ENCODE measurements around the gene ADAR. TPM values are rescaled to one million over a fixed set of nuclear protein-coding genes. Genes with fewer than 3 reads are reported as not detected.
A peak's percentile ranks its signal among the peaks of the same experiment; 100 is the strongest.

Gene ADAR
- total and polyA plus RNA-seq, 2 of the 4 experiments (the other 2 are of a cell fraction): 70.9 to 131 TPM

DNA sequence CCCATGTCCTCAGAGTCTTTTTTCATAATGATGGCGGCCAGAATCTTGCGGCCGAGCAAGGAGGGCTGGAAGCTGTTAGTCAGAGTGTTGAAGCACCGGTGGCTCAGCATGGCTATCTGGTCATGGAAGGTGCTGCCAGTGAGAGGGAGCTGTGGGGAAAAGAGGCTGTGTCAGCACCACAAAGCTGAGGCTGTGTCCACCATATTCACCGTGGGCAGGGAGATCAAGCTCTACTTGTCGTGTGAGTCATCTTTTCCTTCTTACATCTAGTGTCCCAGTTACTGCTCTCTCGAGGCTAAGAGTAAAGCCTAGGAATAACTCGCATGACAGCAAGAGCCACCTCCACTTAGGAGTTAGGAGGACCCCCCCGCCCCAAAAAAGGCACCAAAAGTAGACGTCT lies 18.2 kb downstream of the ADAR start:
- no peak overlapping the region for H2AFZ ChIP-seq (replicated peaks; ENCODE audit: low read length, poor library complexity)
- no peak overlapping the region for H2AK5ac ChIP-seq (ENCODE audit: low read depth, low read length)
- in situ Hi-C loops (cut with MboI; ENCODE audit: low sequenced_read_pairs) (no loop called here), dilution Hi-C loops (cut with HindIII; ENCODE audit: low sequenced_read_pairs, unreplicated experiment) (no loop called here), intact Hi-C loops (cut with micrococcal nuclease) (no loop called here)
- H3K4me2 ChIP-seq (ENCODE audit: low read depth, low read length): no peak overlapping the region
- H3K9me1 ChIP-seq (ENCODE audit: insufficient read depth, low read length): peaks cover 19% of the 10 kb centered on the region; the same call in 1 of the 2 replicates
- peaks cover 39% of the 10 kb centered on the region for H4K20me1 ChIP-seq (ENCODE audit: insufficient read depth, low read length)
- H3K79me1 ChIP-seq (ENCODE audit: low read depth in 1 of 2, low read length in 2 of 2): peaks cover 13 to 60% of the 10 kb centered on the region in 2 experiments
- no peak overlapping the region for H3K27ac ChIP-seq (ENCODE audit: insufficient read depth, low read length)
- peaks cover 12% of the 10 kb centered on the region for H3K4me1 ChIP-seq (ENCODE audit: control insufficient read depth, insufficient read depth, low read length)
- no peaks in the 10 kb centered on the region for H3K9me3 ChIP-seq (ENCODE audit: control insufficient read depth, insufficient read depth, low read length)
- no peak overlapping the region for H2BK20ac ChIP-seq (ENCODE audit: low read depth, low read length)
- H3K56ac ChIP-seq (ENCODE audit: extremely low read depth, insufficient read depth, low read length): no peak overlapping the region
- ChIA-PET CTCF (no interaction called here), POLR2A (ENCODE audit: unreplicated experiment) (no interaction called here)
- no peak overlapping the region for H4K8ac ChIP-seq (ENCODE audit: low read depth in 2 of 2, low read length in 2 of 2)
- BruUV-seq (replicated peaks): no TSS peak
- no peak overlapping the region for H3K18ac ChIP-seq (ENCODE audit: low read depth, low read length)
- no peaks in the 10 kb centered on the region for H3K27me3 ChIP-seq (ENCODE audit: control insufficient read depth, insufficient read depth, low read length)
- 100% methylated on average over 4 of the region's 10 CpGs; no CpG with 5 or more reads in 1 of the 2 experiments for WGBS, 2 experiments (ENCODE audit: extremely low coverage in 2 of 2, insufficient read length in 1 of 2)
- H3K9ac ChIP-seq (ENCODE audit: low read depth, low read length): no peak overlapping the region
- H2BK15ac ChIP-seq (ENCODE audit: low read depth, low read length): no peak overlapping the region
- H3K36me3 ChIP-seq (ENCODE audit: control insufficient read depth, insufficient read depth, low read length): peaks cover 69% of the 10 kb centered on the region
- no peak overlapping the region for H3K4me3 ChIP-seq (ENCODE audit: insufficient read depth, low read depth, low read length)
- H2BK120ac ChIP-seq (ENCODE audit: low read depth, low read length): no peak overlapping the region
- no peak overlapping the region for H4K5ac ChIP-seq (ENCODE audit: low read depth, low read length)
- H3K4ac ChIP-seq (ENCODE audit: low read depth, low read length): no peak overlapping the region
- H2AK9ac ChIP-seq (replicated peaks; ENCODE audit: low read depth, low read length, poor library complexity): no peak overlapping the region
- no peak overlapping the region for H3K23ac ChIP-seq (ENCODE audit: low read depth, low read length)
- H2BK5ac ChIP-seq (ENCODE audit: low read depth, low read length, poor library complexity, severe bottlenecking): no peak overlapping the region
- no peak overlapping the region for H4K91ac ChIP-seq (ENCODE audit: insufficient read depth, low read depth, low read length)
- DNase-seq (peak; percentile 59), ATAC-seq (ENCODE audit: low read depth) (no peak)
- H3K14ac ChIP-seq (replicated peaks; ENCODE audit: low read depth, low read length): no peak overlapping the region
- TF ChIP-seq, protein P1, sequence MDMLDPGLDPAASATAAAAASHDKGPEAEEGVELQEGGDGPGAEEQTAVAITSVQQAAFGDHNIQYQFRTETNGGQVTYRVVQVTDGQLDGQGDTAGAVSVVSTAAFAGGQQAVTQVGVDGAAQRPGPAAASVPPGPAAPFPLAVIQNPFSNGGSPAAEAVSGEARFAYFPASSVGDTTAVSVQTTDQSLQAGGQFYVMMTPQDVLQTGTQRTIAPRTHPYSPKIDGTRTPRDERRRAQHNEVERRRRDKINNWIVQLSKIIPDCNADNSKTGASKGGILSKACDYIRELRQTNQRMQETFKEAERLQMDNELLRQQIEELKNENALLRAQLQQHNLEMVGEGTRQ (IDR thresholded peaks at IDR 0.05; ENCODE audit: low read depth, low read length): no peak
- TF ChIP-seq MXI1 (IDR thresholded peaks at IDR 0.05; ENCODE audit: borderline replicate concordance, low read depth, low read length) (no peak), MAFK (IDR thresholded peaks at IDR 0.05; ENCODE audit: low read depth, low read length) (peak; percentile 50; the same call in 1 of the 2 replicates), BHLHE40 (IDR thresholded peaks at IDR 0.05; ENCODE audit: low read depth, low read length) (no peak), CEBPB (IDR thresholded peaks at IDR 0.05; ENCODE audit: low read depth, low read length) (no peak), FOS (IDR thresholded peaks at IDR 0.05; ENCODE audit: low read depth, low read length) (0 out of 2 replicates have a peak, but pooled peaks have one; percentile 17)
- TF ChIP-seq, protein P2, sequence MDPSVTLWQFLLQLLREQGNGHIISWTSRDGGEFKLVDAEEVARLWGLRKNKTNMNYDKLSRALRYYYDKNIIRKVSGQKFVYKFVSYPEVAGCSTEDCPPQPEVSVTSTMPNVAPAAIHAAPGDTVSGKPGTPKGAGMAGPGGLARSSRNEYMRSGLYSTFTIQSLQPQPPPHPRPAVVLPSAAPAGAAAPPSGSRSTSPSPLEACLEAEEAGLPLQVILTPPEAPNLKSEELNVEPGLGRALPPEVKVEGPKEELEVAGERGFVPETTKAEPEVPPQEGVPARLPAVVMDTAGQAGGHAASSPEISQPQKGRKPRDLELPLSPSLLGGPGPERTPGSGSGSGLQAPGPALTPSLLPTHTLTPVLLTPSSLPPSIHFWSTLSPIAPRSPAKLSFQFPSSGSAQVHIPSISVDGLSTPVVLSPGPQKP (IDR thresholded peaks at IDR 0.05; ENCODE audit: borderline replicate concordance, low read depth, low read length): no peak
